Bronchial epithelial cell (primary cell): ENCODE data around the gene ANKRD13D. TPM values are rescaled to one million over a fixed set of nuclear protein-coding genes. Genes with fewer than 3 reads are reported as not detected.

Experiments used
- DNase-seq: peaks from one replicate; pipeline ENCODE4 v3.0.0-alpha.2; 2010; ENCODE audit warnings: low read depth
- FAIRE-seq: peaks from 2 replicates; lab custom pipeline; 2011; peaks lifted over from hg19 to GRCh38; lab: Jason Lieb, UNC
- H3K27me3 ChIP-seq: 2 replicates; pipeline ENCODE4 v1.5.1; 2011; ENCODE audit warnings: low read length; ENCODE audit not compliant: control insufficient read depth, insufficient read depth
- H3K36me3 ChIP-seq: 2 replicates; pipeline ENCODE4 v1.5.1; 2011; ENCODE audit warnings: low read length; ENCODE audit not compliant: control insufficient read depth, insufficient read depth
- H3K4me3 ChIP-seq: 2 replicates; pipeline ENCODE4 v1.5.1; 2011; ENCODE audit warnings: mild to moderate bottlenecking, low read depth, low read length, control low read depth
- CTCF ChIP-seq: IDR thresholded peaks from 2 replicates; pipeline ENCODE4 v1.5.1; 2011; ENCODE audit warnings: mild to moderate bottlenecking, moderate library complexity, low read length, control low read depth, inconsistent platforms; ENCODE audit not compliant: insufficient read depth, severe bottlenecking
- total RNA-seq: library from RNA; depleted of rRNA; stranded (reverse); fragments of >200 nt; gene quantifications from 2 replicates; pipeline ENCODE4 v1.2.1, GENCODE V29; 2014

The ANKRD13D gene
- total RNA-seq, 1 donor from 2014 or later, result 22.4 TPM

- no peaks in the 10 kb centered on the region for H3K27me3 ChIP-seq
- no peak for FAIRE-seq
- no peak for TF ChIP-seq CTCF
- H3K36me3 ChIP-seq, result peaks cover 34% of the 10 kb centered on the region
- no peak for DNase-seq
- H3K4me3 ChIP-seq, result no peak overlapping the region
Observed at GRCh38 chr11:67275606-67276409, 13.3 kb upstream of the ANKRD13D start.

GRCh38 chr11:67276781-67277230, 12.3 kb upstream of the ANKRD13D start:
- no peak for FAIRE-seq
- Histone ChIP-seq H3K36me3 (peaks cover 39% of the 10 kb centered on the region), H3K27me3 (no peaks in the 10 kb centered on the region), H3K4me3 (no peak overlapping the region)
- no peak for DNase-seq
- no peak for TF ChIP-seq CTCF

GRCh38 chr11:67277231-67277961, 11.7 kb upstream of the ANKRD13D start:
- no peaks in the 10 kb centered on the region for H3K27me3 ChIP-seq
- H3K36me3 ChIP-seq, result peaks cover 42% of the 10 kb centered on the region
- FAIRE-seq, result no peak
- H3K4me3 ChIP-seq, result no peak overlapping the region
- DNase-seq, result peak; percentile 42
- TF ChIP-seq CTCF, result no peak

GRCh38 chr11:67278135-67278938, 10.8 kb upstream of the ANKRD13D start:
- no peaks in the 10 kb centered on the region for H3K27me3 ChIP-seq
- FAIRE-seq (no peak), DNase-seq (no peak)
- TF ChIP-seq CTCF, result no peak
- H3K36me3 ChIP-seq, result peaks cover 51% of the 10 kb centered on the region
- H3K4me3 ChIP-seq, result no peak overlapping the region

GRCh38 chr11:67278939-67279588, 10.0 kb upstream of the ANKRD13D start:
- no peak overlapping the region for H3K4me3 ChIP-seq
- TF ChIP-seq CTCF, result no peak
- DNase-seq (no peak), FAIRE-seq (no peak)
- H3K36me3 ChIP-seq, result peaks cover 57% of the 10 kb centered on the region
- no peaks in the 10 kb centered on the region for H3K27me3 ChIP-seq
